Nephron (organoid): ENCODE data around the gene KIF1A.

Experiments used
- H3K27ac Mint-ChIP-seq, 3 experiments: 2 replicates each; pipeline ENCODE4 v1.8.0; 2020; ENCODE audit warnings: mixed read lengths in 3 of 3, mild to moderate bottlenecking in 2 of 3, moderate library complexity in 1 of 3
- H3K27me3 Mint-ChIP-seq: 2 replicates; pipeline ENCODE4 v1.8.0; 2021; ENCODE audit warnings: low read depth, mild to moderate bottlenecking, moderate library complexity, mixed read lengths
- H3K36me3 Mint-ChIP-seq: 2 replicates; pipeline ENCODE4 v1.8.0; 2020; ENCODE audit warnings: low read depth, mixed read lengths
- H3K4me1 Mint-ChIP-seq: 2 replicates; pipeline ENCODE4 v1.8.0; 2020; ENCODE audit warnings: mixed read lengths
- H3K4me3 Mint-ChIP-seq, 3 experiments: 2 replicates each; pipeline ENCODE4 v1.8.0; 2020; ENCODE audit warnings: mild to moderate bottlenecking in 3 of 3, mixed read lengths in 3 of 3, moderate library complexity in 2 of 3
- H3K9me3 Mint-ChIP-seq: 2 replicates; pipeline ENCODE4 v1.8.0; 2020; ENCODE audit warnings: mixed read lengths
- CTCF ChIP-seq, 3 experiments: fragments of 200-600 bp; sonication (generic); IDR thresholded peaks; one replicate each; pipeline ENCODE4 v1.5.0; 2021; ENCODE audit warnings: antibody characterized with exemption in 3 of 3; ENCODE audit not compliant: unreplicated experiment in 3 of 3

KIF1A gene

GRCh38 chr2:240747256-240747655 lies 72.8 kb downstream of the KIF1A start:
- TF ChIP-seq CTCF (IDR thresholded peaks at IDR 0.05; ENCODE audit: unreplicated experiment in 3 of 3): no peak
- Mint-ChIP-seq H3K27me3 (no peaks in the 10 kb centered on the region), H3K36me3 (no peaks in the 10 kb centered on the region), H3K4me3 (no peak overlapping the region), H3K9me3 (no peaks in the 10 kb centered on the region), H3K27ac (no peak overlapping the region), H3K4me1 (no peaks in the 10 kb centered on the region)

DNA sequence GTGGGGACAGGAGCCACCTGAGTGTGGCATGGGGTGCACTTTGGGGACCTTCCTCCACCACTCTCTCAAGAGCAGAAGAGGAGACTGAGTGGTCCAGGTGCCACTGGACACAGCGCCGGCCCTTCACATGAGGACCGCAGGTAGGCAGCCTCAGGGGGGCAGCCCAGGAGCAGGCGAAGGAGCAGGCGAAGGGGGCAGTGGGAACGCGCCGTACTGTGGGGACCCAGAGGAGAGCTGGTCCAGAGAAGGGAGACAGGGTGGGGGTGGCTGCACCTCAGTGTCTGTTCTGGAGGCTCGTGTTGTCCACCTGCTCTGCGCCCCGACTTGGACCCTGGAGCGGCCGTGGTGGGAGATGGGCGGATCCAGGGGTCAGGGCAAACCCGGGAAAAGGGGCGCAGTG lies 73.3 kb downstream of the KIF1A start:
- Mint-ChIP-seq H3K4me3 (no peak overlapping the region), H3K27me3 (no peaks in the 10 kb centered on the region)

DNA sequence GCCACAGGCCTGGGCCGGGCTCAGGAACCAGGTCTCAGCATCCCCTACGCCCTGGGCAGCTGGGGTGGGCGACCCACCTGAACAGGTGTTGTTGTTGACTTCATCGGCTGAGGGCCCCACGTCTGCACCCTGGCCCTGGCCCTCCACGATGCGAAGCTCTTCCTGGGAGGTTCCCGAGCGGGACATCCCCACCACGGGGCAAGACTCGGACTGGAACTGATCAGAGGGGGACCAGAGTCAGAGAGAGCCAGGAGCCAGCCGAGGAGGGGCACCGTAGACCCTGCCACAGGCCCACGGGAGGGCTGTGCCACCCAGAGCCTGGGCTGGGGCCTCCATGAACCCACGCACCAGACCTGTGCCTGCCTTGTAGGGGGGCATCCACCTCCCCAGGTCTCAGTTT lies 74.1 kb downstream of the KIF1A start:
- Mint-ChIP-seq H3K4me1 (no peaks in the 10 kb centered on the region), H3K27ac (no peak overlapping the region), H3K9me3 (no peaks in the 10 kb centered on the region), H3K36me3 (no peaks in the 10 kb centered on the region), H3K27me3 (no peaks in the 10 kb centered on the region), H3K4me3 (no peak overlapping the region)
- TF ChIP-seq CTCF (IDR thresholded peaks at IDR 0.05; ENCODE audit: unreplicated experiment in 3 of 3): no peak

More for the DNA sequence above, 73.3 kb downstream of the KIF1A start:
- Mint-ChIP-seq H3K4me1 (no peaks in the 10 kb centered on the region), H3K9me3 (no peaks in the 10 kb centered on the region), H3K27ac (no peak overlapping the region), H3K36me3 (no peaks in the 10 kb centered on the region)
- TF ChIP-seq CTCF (IDR thresholded peaks at IDR 0.05; ENCODE audit: unreplicated experiment in 3 of 3): no peak

- no peak overlapping the region for H3K27ac Mint-ChIP-seq
- no peaks in the 10 kb centered on the region for H3K27me3 Mint-ChIP-seq
- H3K9me3 Mint-ChIP-seq: no peaks in the 10 kb centered on the region
- H3K4me3 Mint-ChIP-seq: no peak overlapping the region
- no peaks in the 10 kb centered on the region for H3K4me1 Mint-ChIP-seq
- no peaks in the 10 kb centered on the region for H3K36me3 Mint-ChIP-seq
- TF ChIP-seq CTCF (IDR thresholded peaks at IDR 0.05; ENCODE audit: unreplicated experiment in 3 of 3): no peak
Measured at GRCh38 chr2:240745456-240745855, 74.6 kb downstream of the KIF1A start.

GRCh38 chr2:240742602-240743095 lies 77.4 kb downstream of the KIF1A start:
- no peaks in the 10 kb centered on the region for H3K27me3 Mint-ChIP-seq
- H3K4me3 Mint-ChIP-seq: no peak overlapping the region

More at GRCh38 chr2:240742602-240743095, 77.4 kb downstream of the KIF1A start:
- H3K27ac Mint-ChIP-seq: no peak overlapping the region
- H3K36me3 Mint-ChIP-seq: no peaks in the 10 kb centered on the region
- no peaks in the 10 kb centered on the region for H3K9me3 Mint-ChIP-seq
- H3K4me1 Mint-ChIP-seq: no peaks in the 10 kb centered on the region
- TF ChIP-seq CTCF (IDR thresholded peaks at IDR 0.05; ENCODE audit: unreplicated experiment in 3 of 3): no peak
